ENCODE results near the gene WDR82.

- TF ChIP-seq, protein P1, sequence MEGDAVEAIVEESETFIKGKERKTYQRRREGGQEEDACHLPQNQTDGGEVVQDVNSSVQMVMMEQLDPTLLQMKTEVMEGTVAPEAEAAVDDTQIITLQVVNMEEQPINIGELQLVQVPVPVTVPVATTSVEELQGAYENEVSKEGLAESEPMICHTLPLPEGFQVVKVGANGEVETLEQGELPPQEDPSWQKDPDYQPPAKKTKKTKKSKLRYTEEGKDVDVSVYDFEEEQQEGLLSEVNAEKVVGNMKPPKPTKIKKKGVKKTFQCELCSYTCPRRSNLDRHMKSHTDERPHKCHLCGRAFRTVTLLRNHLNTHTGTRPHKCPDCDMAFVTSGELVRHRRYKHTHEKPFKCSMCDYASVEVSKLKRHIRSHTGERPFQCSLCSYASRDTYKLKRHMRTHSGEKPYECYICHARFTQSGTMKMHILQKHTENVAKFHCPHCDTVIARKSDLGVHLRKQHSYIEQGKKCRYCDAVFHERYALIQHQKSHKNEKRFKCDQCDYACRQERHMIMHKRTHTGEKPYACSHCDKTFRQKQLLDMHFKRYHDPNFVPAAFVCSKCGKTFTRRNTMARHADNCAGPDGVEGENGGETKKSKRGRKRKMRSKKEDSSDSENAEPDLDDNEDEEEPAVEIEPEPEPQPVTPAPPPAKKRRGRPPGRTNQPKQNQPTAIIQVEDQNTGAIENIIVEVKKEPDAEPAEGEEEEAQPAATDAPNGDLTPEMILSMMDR (IDR thresholded peaks at IDR 0.05), result no peak
- TF ChIP-seq POLR2A (IDR thresholded peaks at IDR 0.05), result no peak
Measured at GRCh38 chr3:52315977-52316764, 37.7 kb upstream of the WDR82 start, which contains the start of gene DNAH1.
